H1 (cell line): ENCODE measurements around the gene POLR1D. TPM values are rescaled to one million over a fixed set of nuclear protein-coding genes. Genes with fewer than 3 reads are reported as not detected.

Source experiments
- CTCF ChIA-PET: fragments of 300-600 bp; sonication (Branson Sonifier 250); formaldehyde crosslinking; loops from one replicate; lab custom pipeline; 2021; ENCODE audit not compliant: partially characterized antibody; lab: Charles Lee
- POLR2A ChIA-PET: fragments of 300-600 bp; sonication (Branson Sonifier 250); formaldehyde crosslinking; loops from one replicate; lab custom pipeline; 2021; ENCODE audit warnings: inconsistent platforms; ENCODE audit not compliant: partially characterized antibody; lab: Charles Lee
- DNase-seq, 2 experiments: peaks; one replicate each; pipeline versions ENCODE4 v3.0.0 to v3.0.0-alpha.2; 2010 to 2022; ENCODE audit warnings: low spot score in 2 of 2, low read depth in 1 of 2, mixed read lengths in 1 of 2
- FAIRE-seq: peaks from 2 replicates; lab custom pipeline; 2011; peaks lifted over from hg19 to GRCh38; lab: Jason Lieb, UNC
- H2AFZ ChIP-seq: 2 replicates; pipeline ENCODE4 v1.8.1; 2012; ENCODE audit warnings: low read length, inconsistent platforms
- H2AK5ac ChIP-seq: 2 replicates; pipeline ENCODE4 v1.6.1; 2013; ENCODE audit warnings: low read depth, low read length
- H2BK120ac ChIP-seq: replicated peaks from 2 replicates; pipeline ENCODE3; 2013; ENCODE audit warnings: low read depth, low read length, inconsistent platforms
- H2BK12ac ChIP-seq: 2 replicates; pipeline ENCODE4 v1.6.1; 2013; ENCODE audit warnings: low read depth, low read length
- H2BK15ac ChIP-seq: 2 replicates; pipeline ENCODE4 v1.6.1; 2013; ENCODE audit warnings: low read length
- H2BK20ac ChIP-seq: 2 replicates; pipeline ENCODE4 v1.6.1; 2013; ENCODE audit warnings: low read length
- H2BK5ac ChIP-seq: 2 replicates; pipeline ENCODE4 v1.6.1; 2013; ENCODE audit warnings: low read depth, low read length
- H3K14ac ChIP-seq: 2 replicates; pipeline ENCODE4 v1.6.1; 2013; ENCODE audit warnings: inconsistent platforms; ENCODE audit not compliant: insufficient read length
- H3K18ac ChIP-seq: 2 replicates; pipeline ENCODE4 v1.6.1; 2013; ENCODE audit warnings: low read length; ENCODE audit errors: extremely low read depth
- H3K23ac ChIP-seq: 2 replicates; pipeline ENCODE4 v1.6.1; 2013; ENCODE audit warnings: inconsistent platforms; ENCODE audit not compliant: insufficient read length
- H3K23me2 ChIP-seq: 2 replicates; pipeline ENCODE4 v1.6.1; 2013; ENCODE audit warnings: low read depth, low read length
- H3K27ac ChIP-seq: 2 replicates; pipeline ENCODE4 v1.6.1; 2011; ENCODE audit warnings: low read depth, low read length, inconsistent platforms
- H3K27me3 ChIP-seq, 4 experiments: replicated peaks in 1 of 4; 1 replicate in 1 of 4; 2 replicates in 3 of 4; pipeline versions ENCODE4 v1.6.1 to v1.8.1; 2011 to 2013; ENCODE audit warnings: low read length in 3 of 4, mild to moderate bottlenecking in 3 of 4, inconsistent platforms in 2 of 4, mixed read lengths in 2 of 4, moderate library complexity in 1 of 4; ENCODE audit not compliant: control insufficient read depth in 3 of 4, insufficient read depth in 3 of 4; ENCODE audit errors: extremely low read depth in 1 of 4
- H3K36me3 ChIP-seq, 4 experiments: 2 replicates each; pipeline versions ENCODE4 v1.6.1 to v1.8.1; 2011 to 2013; ENCODE audit warnings: mild to moderate bottlenecking in 4 of 4, low read length in 3 of 4, moderate library complexity in 2 of 4, control low read depth in 1 of 4, inconsistent platforms in 1 of 4; ENCODE audit not compliant: insufficient read depth in 4 of 4, control insufficient read depth in 2 of 4
- H3K4ac ChIP-seq: replicated peaks from 2 replicates; pipeline ENCODE3; 2013; ENCODE audit warnings: low read length, low read depth, mixed read lengths, inconsistent platforms; ENCODE audit not compliant: insufficient read length
- H3K4me1 ChIP-seq, 4 experiments: replicated peaks in 1 of 4; 1 replicate in 1 of 4; 2 replicates in 3 of 4; pipeline versions ENCODE4 v1.6.1 to v1.8.1; 2011 to 2013; ENCODE audit warnings: low read length in 3 of 4, inconsistent platforms in 2 of 4, mixed read lengths in 1 of 4; ENCODE audit not compliant: insufficient read depth in 4 of 4, control insufficient read depth in 3 of 4
- H3K4me2 ChIP-seq, 2 experiments: 2 replicates each; pipeline versions ENCODE4 v1.6.1 to v1.8.1; 2011 to 2013; ENCODE audit warnings: low read depth in 2 of 2, low read length in 2 of 2, control low read depth in 1 of 2, inconsistent platforms in 1 of 2, mild to moderate bottlenecking in 1 of 2; ENCODE audit not compliant: insufficient read depth in 1 of 2
- H3K4me3 ChIP-seq, 4 experiments: fragments of 200-600, 300-600 bp in 1 of 4; sonication (generic), shearing (Covaris generic), sonication (Bioruptor Twin) in 1 of 4; 2 replicates each; pipeline versions ENCODE4 v1.5.1 to v1.8.1; 2011 to 2016; ENCODE audit warnings: low read length in 4 of 4, low read depth in 3 of 4, control low read depth in 2 of 4, inconsistent platforms in 2 of 4, mild to moderate bottlenecking in 2 of 4, mixed read lengths in 1 of 4, moderate library complexity in 1 of 4; ENCODE audit not compliant: insufficient read depth in 2 of 4; ENCODE audit errors: extremely low read depth in 1 of 4
- H3K56ac ChIP-seq: replicated peaks from 2 replicates; pipeline ENCODE3; 2013; ENCODE audit warnings: low read depth, mild to moderate bottlenecking, mixed read lengths, low read length, inconsistent platforms; ENCODE audit not compliant: insufficient read length
- H3K79me1 ChIP-seq: 2 replicates; pipeline ENCODE4 v1.6.1; 2013; ENCODE audit warnings: low read depth, low read length, control low read depth
- H3K79me2 ChIP-seq, 2 experiments: 2 replicates each; pipeline versions ENCODE4 v1.6.1 to v1.8.1; 2012 to 2013; ENCODE audit warnings: low read length in 2 of 2, mild to moderate bottlenecking in 2 of 2, inconsistent platforms in 1 of 2; ENCODE audit not compliant: insufficient read depth in 2 of 2, control insufficient read depth in 1 of 2
- H3K9ac ChIP-seq, 4 experiments: replicated peaks in 1 of 4; 1 replicate in 1 of 4; 2 replicates in 3 of 4; pipeline versions ENCODE4 v1.6.1 to v1.8.1; 2011 to 2013; ENCODE audit warnings: low read depth in 3 of 4, low read length in 3 of 4, control low read depth in 2 of 4, mild to moderate bottlenecking in 2 of 4, moderate library complexity in 2 of 4, inconsistent platforms in 1 of 4; ENCODE audit errors: extremely low read depth in 1 of 4
- H3K9me3 ChIP-seq, 2 experiments: 2 replicates each; pipeline versions ENCODE4 v1.6.1 to v1.8.1; 2012 to 2013; ENCODE audit warnings: mild to moderate bottlenecking in 2 of 2, moderate library complexity in 2 of 2, control low read depth in 1 of 2, inconsistent platforms in 1 of 2, low read depth in 1 of 2, low read length in 1 of 2, mixed read lengths in 1 of 2; ENCODE audit not compliant: insufficient read depth in 2 of 2
- H4K20me1 ChIP-seq, 2 experiments: replicated peaks in 1 of 2; 2 replicates each; pipeline versions ENCODE3 to v1.8.1; 2011 to 2013; ENCODE audit warnings: inconsistent platforms in 2 of 2, low read length in 2 of 2, mild to moderate bottlenecking in 1 of 2; ENCODE audit not compliant: insufficient read depth in 2 of 2, control insufficient read depth in 1 of 2
- H4K5ac ChIP-seq: 2 replicates; pipeline ENCODE4 v1.6.1; 2013; ENCODE audit warnings: low read length, low read depth, mixed read lengths, inconsistent platforms; ENCODE audit not compliant: insufficient read length
- H4K8ac ChIP-seq: 2 replicates; pipeline ENCODE4 v1.8.0; 2013; ENCODE audit warnings: mild to moderate bottlenecking, moderate library complexity, low read length, inconsistent platforms; ENCODE audit not compliant: insufficient read depth; ENCODE audit errors: extremely low read depth
- H4K91ac ChIP-seq: replicated peaks from 2 replicates; pipeline ENCODE3; 2013; ENCODE audit warnings: low read length, mixed read lengths, inconsistent platforms; ENCODE audit not compliant: insufficient read length
- EP300 ChIP-seq, 2 experiments: IDR thresholded peaks; 1 replicate in 1 of 2; 2 replicates in 1 of 2; pipeline ENCODE4 v1.6.1; 2011 to 2012; ENCODE audit warnings: low read depth in 2 of 2, low read length in 2 of 2, mild to moderate bottlenecking in 2 of 2, borderline replicate concordance in 1 of 2, inconsistent platforms in 1 of 2, moderate library complexity in 1 of 2
- FOSL1 ChIP-seq: IDR thresholded peaks from 2 replicates; pipeline ENCODE4 v1.6.1; 2011; ENCODE audit warnings: mild to moderate bottlenecking, low read depth, low read length, moderate library complexity; ENCODE audit not compliant: insufficient read depth
- GABPA ChIP-seq: IDR thresholded peaks from 2 replicates; pipeline ENCODE4 v1.6.1; 2011; ENCODE audit warnings: mild to moderate bottlenecking, low read length, moderate library complexity, borderline replicate concordance; ENCODE audit not compliant: insufficient read depth
- HDAC2 ChIP-seq, 2 experiments: fragments of 300-600 bp in 1 of 2; sonication (generic) in 1 of 2; IDR thresholded peaks; 2 replicates each; pipeline ENCODE4 v1.6.1; 2011 to 2012; ENCODE audit warnings: low read depth in 2 of 2, low read length in 2 of 2, mild to moderate bottlenecking in 2 of 2, moderate library complexity in 2 of 2, borderline replicate concordance in 1 of 2, inconsistent platforms in 1 of 2
- JUN ChIP-seq: IDR thresholded peaks from 2 replicates; pipeline ENCODE4 v1.6.1; 2011; ENCODE audit warnings: low read depth, mild to moderate bottlenecking, improper control_type of control experiment, low read length
- POLR2AphosphoS5 ChIP-seq: IDR thresholded peaks from 2 replicates; pipeline ENCODE4 v1.6.1; 2011; ENCODE audit warnings: low read depth, low read length
- SIRT6 ChIP-seq: IDR thresholded peaks from one replicate; pipeline ENCODE4 v1.7.1; 2012; ENCODE audit warnings: low read length, inconsistent platforms
- SIX5 ChIP-seq: IDR thresholded peaks from 2 replicates; pipeline ENCODE4 v1.6.1; 2011; ENCODE audit warnings: mild to moderate bottlenecking, low read depth, low read length
- SP1 ChIP-seq: IDR thresholded peaks from 2 replicates; pipeline ENCODE4 v1.6.1; 2011; ENCODE audit warnings: low read depth, low read length
- TAF7 ChIP-seq: optimal IDR thresholded peaks from 2 replicates; pipeline ENCODE3; 2011; ENCODE audit warnings: low read depth, mild to moderate bottlenecking, inconsistent platforms, low read length, moderate library complexity, borderline replicate concordance
- ZNF274 ChIP-seq: IDR thresholded peaks from 2 replicates; pipeline ENCODE4 v1.7.0; 2012; ENCODE audit warnings: low read length, borderline replicate concordance; ENCODE audit errors: extremely low read depth
- WGBS, 2 experiments: shearing (Covaris generic) in 1 of 2; methylation state at CpG; one replicate each; pipeline versions ENCODE4 v1.1.6 to v1.1.7; 2013 to 2015; ENCODE audit warnings: low lambda C conversion rate in 2 of 2, mixed read lengths in 2 of 2, inconsistent platforms in 1 of 2, low coverage in 1 of 2, missing lambda C conversion rate in 1 of 2; ENCODE audit not compliant: insufficient replicate concordance in 2 of 2, insufficient coverage in 1 of 2, insufficient read length in 1 of 2; ENCODE audit errors: extremely low coverage in 1 of 2, missing lambda C conversion rate in 1 of 2; 5-methylcytosine and 5-hydroxymethylcytosine counted together
- polyA plus RNA-seq, 7 experiments: library from polyadenylated mRNA; depleted of rRNA in 3 of 7; stranded (reverse) in 5 of 7; unstranded in 2 of 7; fragments of >200 nt in 5 of 7; fragments of 200-250 nt in 2 of 7; gene quantifications; 1 replicate in 5 of 7; 2 replicates in 1 of 7; 4 replicates in 1 of 7; pipeline versions ENCODE4 v1.2.1 to v1.2.3, GENCODE V29; 2011 to 2013; ENCODE audit warnings: missing spikeins in 2 of 7, mixed read lengths in 2 of 7
- total RNA-seq: library from RNA; stranded (reverse); fragmentation: NEBNext Ultra II Directional; extraction: Animal tissue kit (Norgen Biotek cat#: 25700); gene quantifications from 2 replicates; pipeline ENCODE4 v1.2.1, GENCODE V29; 2021
- TF ChIP-seq, protein P1 (sequence below): IDR thresholded peaks from 2 replicates; pipeline ENCODE4 v1.6.1; 2012; ENCODE audit warnings: low read length, inconsistent platforms

The POLR1D gene
- total and polyA plus RNA-seq, 2 of the 8 experiments (the other 6 are each of a cell fraction or from before 2014, with no cell fraction given) = 226 to 232 TPM

DNA sequence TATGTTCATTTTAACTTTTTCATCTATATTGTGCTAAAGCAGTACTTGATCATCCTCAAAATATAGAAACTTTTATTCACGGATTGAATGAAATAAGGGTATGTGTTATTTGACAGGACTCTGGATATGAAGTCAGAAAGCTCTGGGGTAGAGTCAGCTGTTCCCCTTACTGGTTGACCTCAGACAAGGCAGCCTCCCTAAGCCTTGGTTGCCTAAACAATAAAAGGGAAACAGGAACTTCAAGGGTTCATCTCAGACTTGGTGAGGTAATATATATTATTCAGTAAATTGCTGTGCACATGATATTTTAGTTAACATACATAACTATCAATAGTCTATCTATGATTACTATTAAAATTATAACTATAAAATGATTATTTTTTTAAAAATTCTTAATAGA lies 13.6 kb downstream of the POLR1D start:
- H2BK15ac ChIP-seq = no peak overlapping the region
- no peaks in the 10 kb centered on the region for H3K23me2 ChIP-seq
- FAIRE-seq = no peak
- H4K8ac ChIP-seq = no peak overlapping the region
- H3K9me3 ChIP-seq = no peaks in the 10 kb centered on the region
- no peak overlapping the region for H3K4me2 ChIP-seq
- H4K20me1 ChIP-seq = peaks cover 8 to 12% of the 10 kb centered on the region in 2 experiments
- no peak overlapping the region for H3K27ac ChIP-seq
- peaks cover 0 to 69% of the 10 kb centered on the region in 2 experiments; a peak in 3 of 4 replicates for H3K79me2 ChIP-seq
- no peak overlapping the region for H3K18ac ChIP-seq
- CTCF ChIA-PET = interaction anchor here (1.0 to 1.6 kb wide), 3 partner anchors 13 to 183 kb away, joined by 3 to 7 read pairs (median 3); no protein-coding TSS in a partner anchor
- H2BK120ac ChIP-seq = no peak overlapping the region
- no peak overlapping the region for H4K5ac ChIP-seq
- no peak overlapping the region for H2BK20ac ChIP-seq
- H2AFZ ChIP-seq = no peak overlapping the region
- H3K4me3 ChIP-seq = no peak overlapping the region
- H4K91ac ChIP-seq = no peak overlapping the region
- no peak overlapping the region for H2BK5ac ChIP-seq
- peaks cover 9% of the 10 kb centered on the region for H3K79me1 ChIP-seq
- no peak overlapping the region for H3K9ac ChIP-seq
- no peaks in the 10 kb centered on the region for H3K27me3 ChIP-seq
- 74% methylated on average over 1 of the region's 1 CpG; no CpG with 5 or more reads in 1 of the 2 experiments for WGBS, 2 experiments
- H3K4ac ChIP-seq = no peak overlapping the region
- H2AK5ac ChIP-seq = no peak overlapping the region
- H3K23ac ChIP-seq = no peak overlapping the region
- no peak overlapping the region for H3K56ac ChIP-seq
- POLR2A ChIA-PET = interaction anchor here (1.3 to 6.5 kb wide), 3 partner anchors 10 to 15 kb away, joined by 3 to 26 read pairs (median 4); partner anchors contain the start of gene LNX2
- H3K36me3 ChIP-seq = peaks cover 3 to 15% (median 4%) of the 10 kb centered on the region in 4 experiments; a peak in 6 of 8 replicates
- no peak for DNase-seq
- H2BK12ac ChIP-seq = no peak overlapping the region
- no peak overlapping the region for H3K14ac ChIP-seq
- no peaks in the 10 kb centered on the region for H3K4me1 ChIP-seq
- TF ChIP-seq SIRT6 = no peak
- TF ChIP-seq FOSL1 = no peak
- no peak for TF ChIP-seq HDAC2 (IDR thresholded peaks at IDR 0.05; ENCODE audit: borderline replicate concordance in 1 of 2, low read depth in 2 of 2, low read length in 2 of 2)
- no peak for TF ChIP-seq SIX5
- TF ChIP-seq POLR2AphosphoS5 = no peak
- no peak for TF ChIP-seq JUN
- TF ChIP-seq, protein P1, sequence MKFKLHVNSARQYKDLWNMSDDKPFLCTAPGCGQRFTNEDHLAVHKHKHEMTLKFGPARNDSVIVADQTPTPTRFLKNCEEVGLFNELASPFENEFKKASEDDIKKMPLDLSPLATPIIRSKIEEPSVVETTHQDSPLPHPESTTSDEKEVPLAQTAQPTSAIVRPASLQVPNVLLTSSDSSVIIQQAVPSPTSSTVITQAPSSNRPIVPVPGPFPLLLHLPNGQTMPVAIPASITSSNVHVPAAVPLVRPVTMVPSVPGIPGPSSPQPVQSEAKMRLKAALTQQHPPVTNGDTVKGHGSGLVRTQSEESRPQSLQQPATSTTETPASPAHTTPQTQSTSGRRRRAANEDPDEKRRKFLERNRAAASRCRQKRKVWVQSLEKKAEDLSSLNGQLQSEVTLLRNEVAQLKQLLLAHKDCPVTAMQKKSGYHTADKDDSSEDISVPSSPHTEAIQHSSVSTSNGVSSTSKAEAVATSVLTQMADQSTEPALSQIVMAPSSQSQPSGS = no peak
- TF ChIP-seq TAF7 = no peak
- TF ChIP-seq ZNF274 = no peak
- no peak for TF ChIP-seq SP1
- no peak for TF ChIP-seq EP300 (IDR thresholded peaks at IDR 0.05; ENCODE audit: borderline replicate concordance in 1 of 2, low read depth in 2 of 2, low read length in 2 of 2)
- TF ChIP-seq GABPA = no peak
